IMR-90 (cell line): ENCODE data around the gene ADARB2. TPM values are rescaled to one million over a fixed set of nuclear protein-coding genes. Genes with fewer than 3 reads are reported as not detected.

ENCODE experiments used
- ATAC-seq: fragments of 200-7000 bp; cut with Tn5 transposase; 2 replicates; pipeline ENCODE4 v1.9.1; 2020; ENCODE audit warnings: low read depth, mild to moderate bottlenecking, moderate library complexity
- BruUV-seq: library from RNA; stranded (reverse); fragments of 400-500 nt; replicated peaks from 2 replicates; lab custom pipeline; 2021; lab: Mats Ljungman, UMichigan
- CTCF ChIA-PET: fragments of 300-600 bp; formaldehyde crosslinking; extraction: SDS; loops from one replicate; lab custom pipeline; 2021; ENCODE audit warnings: antibody characterized with exemption; lab: Yijun Ruan, JAX
- POLR2A ChIA-PET: fragments of 300-600 bp; sonication (Branson Sonifier 250); formaldehyde crosslinking; loops from one replicate; lab custom pipeline; 2022; ENCODE audit warnings: antibody characterized with exemption; ENCODE audit not compliant: unreplicated experiment; lab: Charles Lee
- DNase-seq: peaks from one replicate; pipeline ENCODE4 v3.0.0; 2013
- H2AFZ ChIP-seq: replicated peaks from 2 replicates; pipeline ENCODE3; 2013; ENCODE audit warnings: low read length, mild to moderate bottlenecking; ENCODE audit not compliant: poor library complexity
- H2AK5ac ChIP-seq: 2 replicates; pipeline ENCODE4 v1.6.1; 2013; ENCODE audit warnings: low read depth, low read length, inconsistent platforms
- H2AK9ac ChIP-seq: replicated peaks from 2 replicates; pipeline ENCODE3; 2013; ENCODE audit warnings: mild to moderate bottlenecking, low read depth, low read length, moderate library complexity; ENCODE audit not compliant: poor library complexity
- H2BK120ac ChIP-seq: 2 replicates; pipeline ENCODE4 v1.6.1; 2013; ENCODE audit warnings: low read depth, low read length, inconsistent platforms
- H2BK15ac ChIP-seq: 3 replicates; pipeline ENCODE4 v1.6.1; 2013; ENCODE audit warnings: low read depth, low read length, inconsistent platforms
- H2BK20ac ChIP-seq: 2 replicates; pipeline ENCODE4 v1.6.1; 2013; ENCODE audit warnings: low read depth, mild to moderate bottlenecking, inconsistent platforms, low read length, moderate library complexity
- H2BK5ac ChIP-seq: 2 replicates; pipeline ENCODE4 v1.6.1; 2013; ENCODE audit warnings: mild to moderate bottlenecking, low read depth, low read length, inconsistent platforms; ENCODE audit not compliant: poor library complexity, severe bottlenecking
- H3K14ac ChIP-seq: replicated peaks from 2 replicates; pipeline ENCODE4 v1.6.1; 2013; ENCODE audit warnings: low read depth, low read length, inconsistent platforms
- H3K18ac ChIP-seq: 2 replicates; pipeline ENCODE4 v1.6.1; 2013; ENCODE audit warnings: low read depth, low read length, control low read depth
- H3K23ac ChIP-seq: 2 replicates; pipeline ENCODE4 v1.6.1; 2013; ENCODE audit warnings: low read depth, low read length, inconsistent platforms
- H3K27ac ChIP-seq: 2 replicates; pipeline ENCODE4 v1.5.1; 2013; ENCODE audit warnings: mild to moderate bottlenecking, control low read depth, low read length; ENCODE audit not compliant: insufficient read depth
- H3K27me3 ChIP-seq: 2 replicates; pipeline ENCODE4 v1.6.1; 2013; ENCODE audit warnings: low read length; ENCODE audit not compliant: control insufficient read depth, insufficient read depth
- H3K36me3 ChIP-seq: 2 replicates; pipeline ENCODE4 v1.6.1; 2013; ENCODE audit warnings: low read length, mixed read lengths; ENCODE audit not compliant: control insufficient read depth, insufficient read depth
- H3K4ac ChIP-seq: 2 replicates; pipeline ENCODE4 v1.6.1; 2013; ENCODE audit warnings: low read depth, low read length, inconsistent platforms
- H3K4me1 ChIP-seq: 2 replicates; pipeline ENCODE4 v1.6.1; 2013; ENCODE audit warnings: low read length, mixed read lengths; ENCODE audit not compliant: control insufficient read depth, insufficient read depth
- H3K4me2 ChIP-seq: 2 replicates; pipeline ENCODE4 v1.6.1; 2013; ENCODE audit warnings: low read depth, mild to moderate bottlenecking, control low read depth, low read length, moderate library complexity
- H3K4me3 ChIP-seq: 2 replicates; pipeline ENCODE4 v1.5.1; 2013; ENCODE audit warnings: low read depth, mild to moderate bottlenecking, control low read depth, low read length, moderate library complexity; ENCODE audit not compliant: insufficient read depth
- H3K56ac ChIP-seq: 2 replicates; pipeline ENCODE4 v1.6.1; 2013; ENCODE audit warnings: low read length, inconsistent platforms; ENCODE audit not compliant: insufficient read depth; ENCODE audit errors: extremely low read depth
- H3K79me1 ChIP-seq, 2 experiments: 2 replicates each; pipeline ENCODE4 v1.6.1; 2013; ENCODE audit warnings: low read length in 2 of 2, inconsistent platforms in 1 of 2, low read depth in 1 of 2
- H3K9ac ChIP-seq: 2 replicates; pipeline ENCODE4 v1.6.1; 2013; ENCODE audit warnings: low read depth, low read length, control low read depth
- H3K9me1 ChIP-seq: 2 replicates; pipeline ENCODE4 v1.6.1; 2013; ENCODE audit warnings: low read length, inconsistent platforms; ENCODE audit not compliant: insufficient read depth
- H3K9me3 ChIP-seq: 2 replicates; pipeline ENCODE4 v1.6.1; 2013; ENCODE audit warnings: low read length; ENCODE audit not compliant: control insufficient read depth, insufficient read depth
- H4K20me1 ChIP-seq: 2 replicates; pipeline ENCODE4 v1.6.1; 2013; ENCODE audit warnings: low read length, inconsistent platforms; ENCODE audit not compliant: insufficient read depth
- H4K5ac ChIP-seq: 2 replicates; pipeline ENCODE4 v1.6.1; 2013; ENCODE audit warnings: mild to moderate bottlenecking, low read depth, low read length, control low read depth
- H4K8ac ChIP-seq, 2 experiments: 2 replicates each; pipeline ENCODE4 v1.6.1; 2013; ENCODE audit warnings: low read depth in 2 of 2, low read length in 2 of 2, control low read depth in 1 of 2, inconsistent platforms in 1 of 2
- H4K91ac ChIP-seq: 2 replicates; pipeline ENCODE4 v1.6.1; 2013; ENCODE audit warnings: low read depth, low read length, inconsistent platforms; ENCODE audit not compliant: insufficient read depth
- BHLHE40 ChIP-seq: fragments of 150-350 bp; IDR thresholded peaks from 2 replicates; pipeline ENCODE4 v1.6.1; 2016; ENCODE audit warnings: mild to moderate bottlenecking, low read depth, low read length
- CEBPB ChIP-seq: IDR thresholded peaks from 2 replicates; pipeline ENCODE4 v1.6.1; 2012; ENCODE audit warnings: low read depth, low read length, improper control_type of control experiment
- CHD1 ChIP-seq: IDR thresholded peaks from 2 replicates; pipeline ENCODE4 v1.6.1; 2012; ENCODE audit warnings: low read depth, low read length, improper control_type of control experiment
- CTCF ChIP-seq: conservative IDR thresholded peaks from 2 replicates; pipeline ENCODE4 v1.5.1; 2012; ENCODE audit warnings: mild to moderate bottlenecking, low read depth, low read length, improper control_type of control experiment
- ELK1 ChIP-seq: fragments of 150-350 bp; IDR thresholded peaks from 2 replicates; pipeline ENCODE4 v1.6.1; 2016; ENCODE audit warnings: low read depth, mild to moderate bottlenecking, low read length, moderate library complexity, borderline replicate concordance
- FOS ChIP-seq: fragments of 150-350 bp; IDR thresholded peaks from 2 replicates; pipeline ENCODE4 v1.6.1; 2016; ENCODE audit warnings: low read depth, low read length
- MAFK ChIP-seq: IDR thresholded peaks from 2 replicates; pipeline ENCODE4 v1.6.1; 2012; ENCODE audit warnings: low read depth, low read length, improper control_type of control experiment
- MAZ ChIP-seq: IDR thresholded peaks from 2 replicates; pipeline ENCODE4 v1.6.1; 2012; ENCODE audit warnings: low read depth, mild to moderate bottlenecking, low read length, improper control_type of control experiment, moderate library complexity, borderline replicate concordance
- MXI1 ChIP-seq: IDR thresholded peaks from 2 replicates; pipeline ENCODE4 v1.6.1; 2012; ENCODE audit warnings: low read depth, mild to moderate bottlenecking, low read length, moderate library complexity, borderline replicate concordance
- NFE2L2 ChIP-seq: fragments of 150-350 bp; IDR thresholded peaks from 2 replicates; pipeline ENCODE4 v1.6.1; 2016; ENCODE audit warnings: low read depth, mild to moderate bottlenecking, low read length
- POLR2A ChIP-seq: IDR thresholded peaks from 2 replicates; pipeline ENCODE4 v1.6.1; 2012; ENCODE audit warnings: mild to moderate bottlenecking, low read depth, low read length
- RAD21 ChIP-seq: IDR thresholded peaks from 2 replicates; pipeline ENCODE4 v1.6.1; 2012; ENCODE audit warnings: low read length, improper control_type of control experiment
- RCOR1 ChIP-seq: IDR thresholded peaks from 2 replicates; pipeline ENCODE4 v1.6.1; 2012; ENCODE audit warnings: mild to moderate bottlenecking, low read length, improper control_type of control experiment; ENCODE audit not compliant: insufficient replicate concordance
- RFX5 ChIP-seq: IDR thresholded peaks from 2 replicates; pipeline ENCODE4 v1.8.0; 2012; ENCODE audit warnings: low read depth, mild to moderate bottlenecking, low read length, moderate library complexity
- SMC3 ChIP-seq: fragments of 150-350 bp; IDR thresholded peaks from 2 replicates; pipeline ENCODE4 v1.6.1; 2016; ENCODE audit warnings: low read depth, mild to moderate bottlenecking, antibody characterized with exemption, low read length, moderate library complexity
- WGBS, 2 experiments: methylation state at CpG; one replicate each; pipeline versions ENCODE4 v1.1.5 to v1.1.7; 2013; ENCODE audit warnings: missing lambda C conversion rate in 2 of 2; ENCODE audit not compliant: insufficient read length in 1 of 2; ENCODE audit errors: extremely low coverage in 2 of 2; 5-methylcytosine and 5-hydroxymethylcytosine counted together
- dilution Hi-C: fragments of 300-500 bp; cut with HindIII; formaldehyde crosslinking; loops from one replicate; pipeline ENCODE4 v1.14.3; 2018; ENCODE audit warnings: low sequenced_read_pairs; ENCODE audit not compliant: unreplicated experiment
- in situ Hi-C: fragments of 300-500 bp; cut with MboI; formaldehyde crosslinking; loops from 3 replicates; pipeline ENCODE4 v1.14.3; 2019; ENCODE audit warnings: low sequenced_read_pairs, inconsistent platforms, mixed read lengths
- intact Hi-C: fragments of 100-400 bp; cut with micrococcal nuclease; formaldehyde crosslinking; loops from 2 replicates; pipeline ENCODE4 v1.10.0; 2022
- polyA plus RNA-seq, 3 experiments: library from polyadenylated mRNA; depleted of rRNA; stranded (reverse); fragments of >200 nt; gene quantifications; 2 replicates each; pipeline ENCODE4 v1.2.3, GENCODE V29; 2012; ENCODE audit warnings: low replicate concordance in 1 of 3
- total RNA-seq: library from RNA; depleted of rRNA; stranded (reverse); fragments of >200 nt; gene quantifications from 2 replicates; pipeline ENCODE4 v1.2.3, GENCODE V29; 2012
- TF ChIP-seq, protein P1 (sequence below): fragments of 150-350 bp; IDR thresholded peaks from 2 replicates; pipeline ENCODE4 v1.6.1; 2017; ENCODE audit warnings: mild to moderate bottlenecking, antibody characterized with exemption, low read length, low read depth

The ADARB2 gene
- total and polyA plus RNA-seq, 2 of the 4 experiments (the other 2 are of a cell fraction): not detected

DNA sequence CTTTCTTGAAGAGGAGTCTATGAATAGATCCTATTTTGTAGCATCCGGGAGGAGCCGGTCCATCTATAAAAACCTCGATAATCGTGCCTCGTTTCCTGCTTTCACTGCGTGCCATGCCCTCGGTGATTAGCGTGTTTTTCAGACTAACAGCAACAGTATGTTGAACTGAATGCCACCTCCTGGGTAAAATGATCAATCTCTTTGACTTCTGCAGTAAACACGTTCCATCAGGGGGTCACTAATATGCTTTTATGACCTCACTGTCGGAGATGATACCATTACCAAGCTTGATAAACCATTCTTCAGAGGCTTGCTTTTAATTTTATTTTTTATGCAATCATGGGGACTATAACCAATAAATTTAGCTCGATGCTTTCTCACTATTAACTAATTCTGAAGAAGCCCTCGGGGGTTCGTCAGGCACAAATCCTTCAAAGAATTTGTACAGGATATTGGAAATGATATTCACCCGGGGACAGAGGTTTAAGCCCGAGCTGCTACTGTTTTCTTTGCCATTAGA is 228.3 kb downstream of the ADARB2 start:
- H2BK15ac ChIP-seq: no peak overlapping the region
- H2AK5ac ChIP-seq: no peak overlapping the region
- H3K4me2 ChIP-seq: no peak overlapping the region
- H2AK9ac ChIP-seq: no peak overlapping the region
- dilution Hi-C loops: no loop called here
- DNase-seq: no peak
- H3K18ac ChIP-seq: no peak overlapping the region
- H2BK5ac ChIP-seq: no peak overlapping the region
- no peak for TF ChIP-seq ELK1
- TF ChIP-seq NFE2L2: no peak
- TF ChIP-seq SMC3: no peak
- TF ChIP-seq POLR2A: no peak
- no peak for TF ChIP-seq FOS
- TF ChIP-seq CEBPB: no peak
- no peak for TF ChIP-seq BHLHE40
- TF ChIP-seq, protein P1, sequence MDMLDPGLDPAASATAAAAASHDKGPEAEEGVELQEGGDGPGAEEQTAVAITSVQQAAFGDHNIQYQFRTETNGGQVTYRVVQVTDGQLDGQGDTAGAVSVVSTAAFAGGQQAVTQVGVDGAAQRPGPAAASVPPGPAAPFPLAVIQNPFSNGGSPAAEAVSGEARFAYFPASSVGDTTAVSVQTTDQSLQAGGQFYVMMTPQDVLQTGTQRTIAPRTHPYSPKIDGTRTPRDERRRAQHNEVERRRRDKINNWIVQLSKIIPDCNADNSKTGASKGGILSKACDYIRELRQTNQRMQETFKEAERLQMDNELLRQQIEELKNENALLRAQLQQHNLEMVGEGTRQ: no peak
- TF ChIP-seq MAFK: no peak
- TF ChIP-seq MXI1: no peak
- TF ChIP-seq RCOR1: no peak
- no peak for TF ChIP-seq MAZ
- TF ChIP-seq RAD21: no peak
- no peak for TF ChIP-seq RFX5
- no peak for TF ChIP-seq CTCF
- TF ChIP-seq CHD1: no peak
- no peak overlapping the region for H4K5ac ChIP-seq
- no peak overlapping the region for H3K9ac ChIP-seq
- no peak overlapping the region for H4K8ac ChIP-seq
- no TSS peak for BruUV-seq
- no peak for ATAC-seq
- no peak overlapping the region for H2AFZ ChIP-seq
- 60% methylated on average over 1 of the region's 15 CpGs; no CpG with 5 or more reads in 1 of the 2 experiments for WGBS, 2 experiments
- H4K20me1 ChIP-seq: no peaks in the 10 kb centered on the region
- intact Hi-C loops: no loop called here
- H3K23ac ChIP-seq: no peak overlapping the region
- no peak overlapping the region for H3K4me3 ChIP-seq
- H3K9me1 ChIP-seq: no peaks in the 10 kb centered on the region
- H3K56ac ChIP-seq: no peak overlapping the region
- no peak overlapping the region for H2BK120ac ChIP-seq
- no peak overlapping the region for H3K4ac ChIP-seq
- no peak overlapping the region for H3K14ac ChIP-seq
- H3K27me3 ChIP-seq: no peaks in the 10 kb centered on the region
- H3K9me3 ChIP-seq: peaks cover 55% of the 10 kb centered on the region
- no peaks in the 10 kb centered on the region for H3K79me1 ChIP-seq
- no peaks in the 10 kb centered on the region for H3K36me3 ChIP-seq
- H4K91ac ChIP-seq: no peak overlapping the region
- in situ Hi-C loops: no loop called here
- CTCF ChIA-PET: no interaction called here
- H2BK20ac ChIP-seq: no peak overlapping the region
- no peaks in the 10 kb centered on the region for H3K4me1 ChIP-seq
- POLR2A ChIA-PET: no interaction called here
- H3K27ac ChIP-seq: no peak overlapping the region
